DND-41 (cell line): ENCODE data around the gene CTSH.
"Not testable (repeated sequence)": the region's sequence is repeated elsewhere in the genome, so short reads cannot be mapped to it uniquely, and the experiment has no call there.

ENCODE experiments used
- ATAC-seq: fragments of 200-7000 bp; cut with Tn5 transposase; 3 replicates; pipeline ENCODE4 v1.9.1; 2021; ENCODE audit warnings: low read depth; ENCODE audit not compliant: insufficient read depth
- DNase-seq: peaks from one replicate; pipeline ENCODE4 v3.0.0-alpha.2; 2020
- H2AFZ ChIP-seq: 2 replicates; pipeline ENCODE4 v1.6.0; 2012; ENCODE audit warnings: low read depth, low read length
- H3K27ac ChIP-seq: 2 replicates; pipeline ENCODE4 v1.5.1; 2012; ENCODE audit warnings: low read length, inconsistent platforms
- H3K27me3 ChIP-seq: fragments of 200-600 bp; sonication (generic); 2 replicates; pipeline ENCODE4 v1.6.0; 2012; ENCODE audit warnings: low read length, mild to moderate bottlenecking, inconsistent platforms; ENCODE audit not compliant: insufficient read depth, poor library complexity
- H3K36me3 ChIP-seq: 2 replicates; pipeline ENCODE4 v1.5.1; 2012; ENCODE audit warnings: low read length, inconsistent platforms; ENCODE audit not compliant: insufficient read depth
- H3K4me1 ChIP-seq: 2 replicates; pipeline ENCODE4 v1.5.1; 2012; ENCODE audit warnings: mild to moderate bottlenecking, low read length; ENCODE audit not compliant: insufficient read depth
- H3K4me2 ChIP-seq: 2 replicates; pipeline ENCODE4 v1.6.0; 2012; ENCODE audit warnings: mild to moderate bottlenecking, moderate library complexity, low read length, inconsistent platforms; ENCODE audit not compliant: insufficient read depth
- H3K4me3 ChIP-seq, 2 experiments: fragments of 200-600 bp in 1 of 2; shearing (Covaris generic) in 1 of 2; 2 replicates each; pipeline ENCODE4 v1.5.1; 2012 to 2016; ENCODE audit warnings: inconsistent platforms in 2 of 2, low read length in 2 of 2, mild to moderate bottlenecking in 2 of 2, low read depth in 1 of 2, moderate library complexity in 1 of 2
- H3K79me2 ChIP-seq: 2 replicates; pipeline ENCODE4 v1.6.0; 2012; ENCODE audit warnings: low read length, inconsistent platforms; ENCODE audit not compliant: insufficient read depth
- H3K9ac ChIP-seq: 2 replicates; pipeline ENCODE4 v1.6.0; 2012; ENCODE audit warnings: low read depth, mild to moderate bottlenecking, inconsistent platforms, low read length, moderate library complexity
- H3K9me3 ChIP-seq: 2 replicates; pipeline ENCODE4 v1.5.1; 2012; ENCODE audit warnings: low read length, moderate library complexity, mild to moderate bottlenecking, inconsistent platforms; ENCODE audit not compliant: insufficient read depth, severe bottlenecking
- H4K20me1 ChIP-seq: 2 replicates; pipeline ENCODE4 v1.6.0; 2012; ENCODE audit warnings: low read length; ENCODE audit not compliant: insufficient read depth
- EZH2 ChIP-seq: IDR thresholded peaks from 3 replicates; pipeline ENCODE4 v1.6.1; 2012; ENCODE audit warnings: borderline replicate concordance, low read depth, mild to moderate bottlenecking, moderate library complexity, low read length, inconsistent platforms; ENCODE audit not compliant: severe bottlenecking
- TF ChIP-seq, protein P1 (sequence below): IDR thresholded peaks from 2 replicates; pipeline ENCODE4 v1.5.1; 2012; ENCODE audit warnings: borderline replicate concordance, low read length, moderate library complexity, mild to moderate bottlenecking; ENCODE audit not compliant: poor library complexity, severe bottlenecking; ENCODE audit errors: extremely low read depth

The CTSH gene

DNA sequence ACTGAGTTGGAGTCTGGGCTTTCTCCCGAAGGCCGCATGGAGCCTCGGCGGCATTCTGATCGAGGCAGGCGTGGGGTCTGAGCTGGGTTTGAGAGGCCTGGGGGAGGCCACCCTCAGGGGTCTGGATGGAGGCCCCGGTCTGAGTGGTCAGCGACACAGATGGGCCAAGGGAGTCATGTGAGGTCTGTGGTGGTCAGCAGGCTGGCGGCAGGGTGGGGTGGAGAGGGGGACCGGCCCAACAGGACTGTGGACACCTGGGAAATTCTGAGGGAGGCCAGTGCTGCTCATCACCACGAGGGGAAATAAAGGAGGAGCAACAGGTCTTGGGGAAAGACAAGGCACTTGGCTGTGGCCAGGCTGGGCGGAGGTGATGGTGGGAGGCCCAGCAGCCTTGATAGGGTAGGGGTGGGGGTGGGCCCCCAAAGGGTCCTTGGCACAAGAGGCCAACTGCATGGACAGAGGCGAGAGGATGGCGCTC lies 16.2 kb downstream of the CTSH start:
- peaks cover 11% of the 10 kb centered on the region; the same call in 1 of the 2 replicates for H3K36me3 ChIP-seq
- no peak for ATAC-seq
- no peaks in the 10 kb centered on the region for H3K9me3 ChIP-seq

DNA sequence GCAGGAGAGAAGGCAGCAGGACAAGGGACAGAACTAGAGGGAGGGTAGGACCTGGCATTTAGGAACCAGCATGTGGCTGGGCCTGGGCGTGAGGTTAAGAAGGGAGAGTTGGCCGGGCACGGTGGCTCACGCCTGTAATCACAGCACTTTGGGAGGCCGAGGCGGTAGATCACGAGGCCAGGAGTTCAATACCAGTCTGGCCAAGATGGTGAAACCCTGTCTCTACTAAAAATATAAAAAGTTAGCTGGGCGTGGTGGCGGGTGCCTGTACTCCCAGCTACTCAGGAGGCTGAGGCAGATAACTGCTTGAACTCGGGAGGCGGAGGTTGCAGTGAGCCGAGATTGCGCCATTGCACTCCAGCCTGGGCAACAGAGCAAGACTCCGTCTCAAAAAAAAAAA lies 16.7 kb downstream of the CTSH start:
- not testable (repeated sequence) for H3K9ac ChIP-seq, H3K4me3 ChIP-seq, H4K20me1 ChIP-seq, H3K4me2 ChIP-seq, H3K9me3 ChIP-seq, H3K79me2 ChIP-seq, H3K4me1 ChIP-seq, H3K27me3 ChIP-seq, H2AFZ ChIP-seq, H3K27ac ChIP-seq, DNase-seq
- 0 out of 3 replicates have a peak, but pooled peaks have one; percentile 4 for ATAC-seq
- peaks cover 11% of the 10 kb centered on the region; the same call in 1 of the 2 replicates for H3K36me3 ChIP-seq

More for the DNA sequence above, 16.2 kb downstream of the CTSH start:
- Histone ChIP-seq H3K9ac (no peak overlapping the region), H3K27ac (no peak overlapping the region), H3K4me3 (no peak overlapping the region), H3K4me2 (no peak overlapping the region), H3K27me3 (no peaks in the 10 kb centered on the region), H3K79me2 (no peaks in the 10 kb centered on the region), H2AFZ (no peak overlapping the region), H4K20me1 (no peaks in the 10 kb centered on the region; the same call in 1 of the 2 replicates), H3K4me1 (no peaks in the 10 kb centered on the region)
- no peak for DNase-seq
- TF ChIP-seq, protein P1, sequence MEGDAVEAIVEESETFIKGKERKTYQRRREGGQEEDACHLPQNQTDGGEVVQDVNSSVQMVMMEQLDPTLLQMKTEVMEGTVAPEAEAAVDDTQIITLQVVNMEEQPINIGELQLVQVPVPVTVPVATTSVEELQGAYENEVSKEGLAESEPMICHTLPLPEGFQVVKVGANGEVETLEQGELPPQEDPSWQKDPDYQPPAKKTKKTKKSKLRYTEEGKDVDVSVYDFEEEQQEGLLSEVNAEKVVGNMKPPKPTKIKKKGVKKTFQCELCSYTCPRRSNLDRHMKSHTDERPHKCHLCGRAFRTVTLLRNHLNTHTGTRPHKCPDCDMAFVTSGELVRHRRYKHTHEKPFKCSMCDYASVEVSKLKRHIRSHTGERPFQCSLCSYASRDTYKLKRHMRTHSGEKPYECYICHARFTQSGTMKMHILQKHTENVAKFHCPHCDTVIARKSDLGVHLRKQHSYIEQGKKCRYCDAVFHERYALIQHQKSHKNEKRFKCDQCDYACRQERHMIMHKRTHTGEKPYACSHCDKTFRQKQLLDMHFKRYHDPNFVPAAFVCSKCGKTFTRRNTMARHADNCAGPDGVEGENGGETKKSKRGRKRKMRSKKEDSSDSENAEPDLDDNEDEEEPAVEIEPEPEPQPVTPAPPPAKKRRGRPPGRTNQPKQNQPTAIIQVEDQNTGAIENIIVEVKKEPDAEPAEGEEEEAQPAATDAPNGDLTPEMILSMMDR: no peak
- no peak for TF ChIP-seq EZH2

DNA sequence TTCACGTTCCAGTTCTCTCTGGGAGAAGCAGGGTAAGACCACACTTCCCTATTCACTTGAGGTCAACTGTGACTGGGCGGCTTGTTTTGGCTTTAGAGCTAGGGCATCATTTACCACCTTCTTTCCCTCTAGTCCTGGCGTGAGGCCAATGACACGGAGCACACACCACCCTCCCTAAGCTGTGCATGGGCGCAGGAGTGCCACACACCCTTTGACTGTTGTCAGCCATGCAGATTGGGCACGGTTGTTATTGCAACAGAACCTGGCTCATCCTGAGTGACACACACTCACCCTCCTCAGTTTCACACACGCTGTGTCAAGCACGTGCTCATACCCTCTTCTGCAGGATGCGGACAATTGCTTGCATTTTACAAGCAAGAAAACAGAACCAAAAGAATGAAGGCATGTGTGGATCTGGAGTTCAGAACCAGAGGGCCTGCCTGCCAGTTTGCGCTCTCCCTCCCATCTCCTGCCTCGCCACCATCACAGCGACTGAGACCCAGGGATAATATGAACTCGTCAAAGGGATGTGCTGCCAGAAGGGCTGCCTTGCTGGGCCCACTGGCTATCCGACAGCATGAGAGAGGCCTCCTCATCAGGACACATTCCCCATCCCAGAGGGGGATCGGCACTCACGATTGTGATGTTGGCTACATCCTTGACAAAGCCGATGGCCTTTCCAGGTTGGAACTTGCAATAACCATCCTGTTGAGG lies 17.6 kb downstream of the CTSH start:
- ATAC-seq (no peak), DNase-seq (no peak)
- no peak overlapping the region for H3K4me2 ChIP-seq
- no peak overlapping the region for H3K9ac ChIP-seq
- H3K4me3 ChIP-seq: no peak overlapping the region
- no peaks in the 10 kb centered on the region for H3K79me2 ChIP-seq
- H3K27ac ChIP-seq: no peak overlapping the region
- H3K4me1 ChIP-seq: no peaks in the 10 kb centered on the region
- H3K36me3 ChIP-seq: peaks cover 18% of the 10 kb centered on the region
- no peaks in the 10 kb centered on the region for H3K9me3 ChIP-seq
- H2AFZ ChIP-seq: no peak overlapping the region
- no peaks in the 10 kb centered on the region for H3K27me3 ChIP-seq
- TF ChIP-seq EZH2: no peak
- TF ChIP-seq, protein P1: no peak
- H4K20me1 ChIP-seq: no peaks in the 10 kb centered on the region; the same call in 1 of the 2 replicates

DNA sequence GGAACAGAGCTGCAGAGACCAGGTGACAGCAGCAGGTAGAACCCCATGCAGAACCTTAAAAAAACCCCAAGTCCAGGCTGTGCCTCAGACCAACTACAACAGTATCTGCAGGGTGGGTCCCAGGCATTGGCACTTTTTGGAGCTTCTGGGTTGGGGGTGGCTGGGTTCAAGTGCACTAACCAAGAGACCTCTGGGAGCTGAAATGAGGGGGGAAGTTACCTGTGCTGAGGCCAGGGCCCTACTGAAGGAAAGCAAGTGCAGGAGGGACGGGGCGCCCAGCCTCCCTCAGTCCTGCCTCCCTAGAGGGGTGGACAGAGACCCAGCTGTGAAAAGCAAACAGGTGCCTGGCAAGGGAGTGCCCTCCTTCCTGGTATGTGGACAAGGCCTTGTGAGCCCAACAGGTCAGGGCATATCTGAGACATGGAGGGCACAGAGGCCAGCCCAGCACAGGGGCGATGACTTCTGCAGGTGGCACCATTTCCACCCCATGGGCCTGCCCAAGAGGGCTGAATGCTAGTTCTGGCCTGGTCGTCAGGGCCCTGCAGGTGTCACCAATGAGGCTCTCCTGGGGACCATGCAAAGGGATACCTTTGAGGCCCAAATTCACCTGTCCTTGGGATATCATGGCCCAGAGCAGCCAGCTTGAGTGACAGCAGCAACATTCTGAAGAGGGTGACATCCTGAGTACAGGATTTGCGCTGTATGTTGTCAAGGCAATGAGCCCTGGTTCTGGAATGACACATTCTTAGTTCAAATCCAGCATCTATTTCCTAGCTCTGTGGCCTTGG lies 18.7 kb downstream of the CTSH start:
- no peaks in the 10 kb centered on the region for H3K4me1 ChIP-seq
- no peaks in the 10 kb centered on the region; the same call in 1 of the 2 replicates for H4K20me1 ChIP-seq
- H3K27me3 ChIP-seq: no peaks in the 10 kb centered on the region
- no peak overlapping the region for H3K27ac ChIP-seq
- no peaks in the 10 kb centered on the region for H3K79me2 ChIP-seq
- H3K4me3 ChIP-seq: no peak overlapping the region
- ATAC-seq (no peak), DNase-seq (no peak)
- no peaks in the 10 kb centered on the region for H3K9me3 ChIP-seq
- H3K36me3 ChIP-seq: peaks cover 29% of the 10 kb centered on the region
- no peak overlapping the region for H3K9ac ChIP-seq
- no peak overlapping the region for H3K4me2 ChIP-seq
- TF ChIP-seq, protein P1: no peak
- TF ChIP-seq EZH2: no peak
- H2AFZ ChIP-seq: no peak overlapping the region
